Tibial nerve (tissue), 3 donors: Measurements from ENCODE around the gene ARHGEF37.

Experiments
- CTCF ChIP-seq, 5 experiments: fragments of 200-600 bp in 3 of 5; fragments of 450-650 bp in 2 of 5; sonication (generic) in 3 of 5; IDR thresholded peaks; one replicate each; pipeline ENCODE4 v1.5.1; 2016 to 2019; ENCODE audit warnings: antibody characterized with exemption in 5 of 5, mild to moderate bottlenecking in 3 of 5, moderate library complexity in 2 of 5
- POLR2A ChIP-seq, 2 donors: fragments of 450-650 bp; IDR thresholded peaks; one replicate each; pipeline ENCODE4 v1.6.1; 2017; ENCODE audit warnings: antibody characterized with exemption in 2 of 2, mild to moderate bottlenecking in 2 of 2, moderate library complexity in 2 of 2

DNA sequence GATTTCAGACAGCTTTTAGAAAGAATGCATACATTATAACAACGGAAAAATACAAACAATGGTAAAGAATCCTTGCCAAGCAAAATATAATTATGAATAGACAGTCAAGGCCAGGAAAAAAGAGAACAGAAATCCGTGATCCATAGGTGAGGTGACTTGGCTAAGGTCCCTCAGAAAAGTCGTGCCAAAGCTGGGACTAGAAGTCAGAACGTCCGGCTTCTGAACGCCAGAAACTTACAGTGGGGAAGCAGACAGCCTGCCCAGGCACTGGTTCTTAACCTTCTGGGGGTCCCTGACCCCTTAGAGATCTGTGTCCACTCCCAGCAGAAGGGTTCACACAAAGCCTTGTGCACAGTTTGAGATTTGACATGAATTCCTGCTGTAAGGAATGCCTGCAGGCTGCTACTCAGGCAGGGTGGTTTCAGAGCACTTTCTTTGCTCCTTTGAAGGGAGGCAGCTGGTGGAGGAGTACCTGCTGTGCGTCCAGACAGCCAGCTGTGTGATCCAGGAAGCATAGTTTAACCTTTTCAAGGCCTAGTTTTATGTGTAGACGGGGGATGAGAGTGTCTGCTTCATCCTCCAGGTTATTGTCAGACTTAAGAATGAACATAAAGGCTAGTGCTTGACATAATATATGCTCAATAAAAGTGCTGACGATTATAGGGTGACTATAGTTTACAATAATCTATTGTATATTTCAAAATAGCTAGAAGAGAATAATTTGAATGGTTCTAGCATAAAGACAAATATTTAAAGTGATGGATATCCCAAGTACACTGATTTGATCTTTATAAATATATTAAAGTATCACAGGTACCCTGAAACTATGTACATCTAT lies 852 bp downstream of the ARHGEF37 start:
- TF ChIP-seq CTCF (IDR thresholded peaks at IDR 0.05): no peak
- no peak for TF ChIP-seq POLR2A (IDR thresholded peaks at IDR 0.05)
